H9 (cell line): ENCODE measurements around the gene IMPDH1. TPM values are rescaled to one million over a fixed set of nuclear protein-coding genes. Genes with fewer than 3 reads are reported as not detected.

Experiments
- DNase-seq: peaks from one replicate; pipeline ENCODE4 v3.0.0-alpha.2; 2017
- H2AFZ ChIP-seq: one replicate; pipeline ENCODE4 v1.6.1; 2013; ENCODE audit warnings: mild to moderate bottlenecking, low read length, control low read depth, moderate library complexity
- H2AK5ac ChIP-seq: 2 replicates; pipeline ENCODE4 v1.6.1; 2013; ENCODE audit warnings: low read length, control low read depth, mixed read lengths; ENCODE audit not compliant: insufficient read length
- H2BK120ac ChIP-seq: one replicate; pipeline ENCODE4 v1.6.1; 2013; ENCODE audit warnings: low read depth, mild to moderate bottlenecking, low read length, control low read depth, inconsistent platforms; ENCODE audit not compliant: poor library complexity, severe bottlenecking
- H2BK12ac ChIP-seq: 2 replicates; pipeline ENCODE4 v1.6.1; 2013; ENCODE audit warnings: low read length, control low read depth, mixed read lengths, low read depth; ENCODE audit not compliant: insufficient read length
- H2BK15ac ChIP-seq: 2 replicates; pipeline ENCODE4 v1.6.1; 2013; ENCODE audit warnings: low read depth, low read length, control low read depth
- H2BK20ac ChIP-seq: one replicate; pipeline ENCODE4 v1.6.1; 2013; ENCODE audit warnings: low read depth, mild to moderate bottlenecking, low read length, control low read depth, inconsistent platforms; ENCODE audit not compliant: poor library complexity, severe bottlenecking
- H2BK5ac ChIP-seq: 2 replicates; pipeline ENCODE4 v1.6.1; 2013; ENCODE audit warnings: low read length, control low read depth, mixed read lengths; ENCODE audit not compliant: insufficient read length
- H3K14ac ChIP-seq: 2 replicates; pipeline ENCODE4 v1.6.1; 2013; ENCODE audit warnings: low read length, control low read depth; ENCODE audit not compliant: insufficient read depth
- H3K18ac ChIP-seq: 2 replicates; pipeline ENCODE4 v1.6.1; 2013; ENCODE audit warnings: low read depth, mild to moderate bottlenecking, mixed read lengths, low read length, control low read depth; ENCODE audit not compliant: insufficient read length
- H3K23ac ChIP-seq: 2 replicates; pipeline ENCODE4 v1.6.1; 2013; ENCODE audit warnings: low read length, control low read depth, mixed read lengths, low read depth; ENCODE audit not compliant: insufficient read length
- H3K23me2 ChIP-seq: 2 replicates; pipeline ENCODE4 v1.6.1; 2013; ENCODE audit warnings: low read depth, mild to moderate bottlenecking, mixed read lengths, low read length, control low read depth; ENCODE audit not compliant: insufficient read length, poor library complexity, severe bottlenecking
- H3K27ac ChIP-seq: 2 replicates; pipeline ENCODE4 v1.5.1; 2013; ENCODE audit warnings: low read length, control low read depth, mixed read lengths, low read depth; ENCODE audit not compliant: insufficient read length
- H3K27me3 ChIP-seq: 2 replicates; pipeline ENCODE4 v1.6.1; 2013; ENCODE audit warnings: low read length, control low read depth, inconsistent platforms; ENCODE audit not compliant: insufficient read depth
- H3K4ac ChIP-seq: 2 replicates; pipeline ENCODE4 v1.6.1; 2013; ENCODE audit warnings: low read depth, mild to moderate bottlenecking, control low read depth, inconsistent platforms, low read length, moderate library complexity
- H3K4me1 ChIP-seq: 2 replicates; pipeline ENCODE4 v1.6.1; 2013; ENCODE audit warnings: low read length, control low read depth, inconsistent platforms; ENCODE audit not compliant: insufficient read depth
- H3K4me2 ChIP-seq: 2 replicates; pipeline ENCODE4 v1.6.1; 2013; ENCODE audit warnings: low read length, control low read depth, mixed read lengths; ENCODE audit not compliant: insufficient read length, insufficient read depth
- H3K56ac ChIP-seq: 2 replicates; pipeline ENCODE4 v1.6.1; 2013; ENCODE audit warnings: low read depth, mild to moderate bottlenecking, mixed read lengths, low read length, control low read depth; ENCODE audit not compliant: insufficient read length
- H3K79me1 ChIP-seq: 2 replicates; pipeline ENCODE4 v1.6.1; 2013; ENCODE audit warnings: low read depth, mild to moderate bottlenecking, moderate library complexity, low read length, control low read depth, inconsistent platforms; ENCODE audit not compliant: insufficient read depth, poor library complexity, severe bottlenecking
- H3K79me2 ChIP-seq: 2 replicates; pipeline ENCODE4 v1.6.1; 2013; ENCODE audit warnings: low read length, control low read depth, inconsistent platforms; ENCODE audit not compliant: insufficient read depth
- H3K9ac ChIP-seq: 2 replicates; pipeline ENCODE4 v1.6.1; 2013; ENCODE audit warnings: low read length, control low read depth, mixed read lengths; ENCODE audit not compliant: insufficient read length; ENCODE audit errors: extremely low read depth
- H3K9me3 ChIP-seq: one replicate; pipeline ENCODE4 v1.6.1; 2013; ENCODE audit warnings: low read depth, low read length, inconsistent platforms; ENCODE audit not compliant: control insufficient read depth
- H3T11ph ChIP-seq: one replicate; pipeline ENCODE4 v1.6.1; 2013; ENCODE audit warnings: mild to moderate bottlenecking, low read length, control low read depth, inconsistent platforms
- H4K20me1 ChIP-seq: one replicate; pipeline ENCODE4 v1.6.1; 2013; ENCODE audit not compliant: control insufficient read depth, insufficient read length, insufficient read depth
- H4K5ac ChIP-seq: 2 replicates; pipeline ENCODE4 v1.6.1; 2013; ENCODE audit warnings: low read depth, mild to moderate bottlenecking, mixed read lengths, low read length, control low read depth; ENCODE audit not compliant: insufficient read length
- H4K8ac ChIP-seq: replicated peaks from 2 replicates; pipeline ENCODE4 v1.6.1; 2013; ENCODE audit warnings: low read length, control low read depth, mixed read lengths, low read depth; ENCODE audit not compliant: insufficient read length
- H4K91ac ChIP-seq: 2 replicates; pipeline ENCODE4 v1.6.1; 2013; ENCODE audit warnings: low read depth, mild to moderate bottlenecking, moderate library complexity, mixed read lengths, low read length, control low read depth; ENCODE audit not compliant: insufficient read length
- H3K27ac Mint-ChIP-seq, 3 experiments: 2 replicates in 2 of 3; 3 replicates in 1 of 3; pipeline ENCODE4 v1.8.0; 2020 to 2021; ENCODE audit warnings: mixed read lengths in 3 of 3, mild to moderate bottlenecking in 1 of 3, moderate library complexity in 1 of 3
- H3K27me3 Mint-ChIP-seq: 2 replicates; pipeline ENCODE4 v1.8.0; 2021; ENCODE audit warnings: low read depth, mild to moderate bottlenecking, moderate library complexity, mixed read lengths
- H3K36me3 Mint-ChIP-seq, 3 experiments: 2 replicates in 2 of 3; 3 replicates in 1 of 3; pipeline ENCODE4 v1.8.0; 2020 to 2021; ENCODE audit warnings: low read depth in 3 of 3, mixed read lengths in 3 of 3; ENCODE audit not compliant: insufficient read depth in 1 of 3
- H3K4me1 Mint-ChIP-seq, 2 experiments: 2 replicates each; pipeline ENCODE4 v1.8.0; 2020; ENCODE audit warnings: mixed read lengths in 2 of 2
- H3K4me3 Mint-ChIP-seq, 2 experiments: 2 replicates in 1 of 2; 3 replicates in 1 of 2; pipeline ENCODE4 v1.8.0; 2020 to 2021; ENCODE audit warnings: mild to moderate bottlenecking in 2 of 2, mixed read lengths in 2 of 2, moderate library complexity in 1 of 2
- H3K9me3 Mint-ChIP-seq, 2 experiments: 2 replicates in 1 of 2; 3 replicates in 1 of 2; pipeline ENCODE4 v1.8.0; 2020; ENCODE audit warnings: mild to moderate bottlenecking in 2 of 2, mixed read lengths in 2 of 2, moderate library complexity in 1 of 2
- CTCF ChIP-seq: fragments of 200-600 bp; sonication (generic); conservative IDR thresholded peaks from 3 replicates; pipeline ENCODE4 v1.8.0; 2021; ENCODE audit warnings: antibody characterized with exemption, mild to moderate bottlenecking
- WGBS: extraction: QIAGEN DNeasy Blood & Tissue Kit; methylation state at CpG from one replicate; pipeline ENCODE4 v1.1.7; 2013; ENCODE audit warnings: missing lambda C conversion rate, low lambda C conversion rate, mixed read lengths; ENCODE audit not compliant: insufficient read length; ENCODE audit errors: extremely low coverage; 5-methylcytosine and 5-hydroxymethylcytosine counted together
- total RNA-seq: library from RNA; stranded (reverse); gene quantifications from 2 replicates; pipeline ENCODE4 v1.2.1, GENCODE V29; 2021

The IMPDH1 gene
- total RNA-seq, 1 experiment from 2014 or later = 35.2 TPM

- Histone ChIP-seq H3K18ac (no peak overlapping the region), H3K79me1 (no peaks in the 10 kb centered on the region), H2BK15ac (no peak overlapping the region), H2AK5ac (no peak overlapping the region), H2BK5ac (no peak overlapping the region), H3K23ac (no peak overlapping the region), H2BK12ac (no peak overlapping the region), H3K9me3 (no peaks in the 10 kb centered on the region), H3K4me1 (no peaks in the 10 kb centered on the region), H3K27ac (no peak overlapping the region), H3K79me2 (no peaks in the 10 kb centered on the region), H3K9ac (no peak overlapping the region), H3K27me3 (no peaks in the 10 kb centered on the region; the same call in 1 of the 2 replicates), H2BK20ac (no peak overlapping the region), H4K5ac (no peak overlapping the region), H2BK120ac (no peak overlapping the region), H4K20me1 (peaks cover 2% of the 10 kb centered on the region), H3K23me2 (no peaks in the 10 kb centered on the region), H3K56ac (no peak overlapping the region), H4K91ac (no peak overlapping the region), H3K4me2 (no peak overlapping the region), H2AFZ (no peak overlapping the region), H3K14ac (no peak overlapping the region), H4K8ac (no peak overlapping the region), H3K4ac (no peak overlapping the region), H3T11ph (no peak overlapping the region)
- Mint-ChIP-seq H3K27ac (no peak overlapping the region), H3K36me3 (peaks cover 0 to 3% (median 1%) of the 10 kb centered on the region in 3 experiments; a peak in 4 of 7 replicates), H3K9me3 (no peaks in the 10 kb centered on the region), H3K27me3 (peaks cover 18% of the 10 kb centered on the region), H3K4me1 (peaks cover 23 to 25% of the 10 kb centered on the region in 2 experiments), H3K4me3 (no peak overlapping the region)
- no peak for DNase-seq
- no peak for TF ChIP-seq CTCF
- no CpG with 5 or more reads among the region's 7 CpGs for WGBS
These were observed 18.0 kb downstream of the IMPDH1 start for GRCh38 chr7:128391805-128392204.
